ENCODE results near the gene FYCO1.

Gene FYCO1

GRCh38 chr3:45968149-45968548 is 27.5 kb downstream of the FYCO1 start:
- H3K9ac ChIP-seq (ENCODE audit: low read depth, low read length, poor library complexity, severe bottlenecking), result no peak overlapping the region
- no peaks in the 10 kb centered on the region for H4K20me1 ChIP-seq (ENCODE audit: insufficient read depth, low read length, poor library complexity, severe bottlenecking)
- peaks cover 26% of the 10 kb centered on the region for H3K4me1 ChIP-seq (ENCODE audit: insufficient read depth, low read length, poor library complexity, severe bottlenecking)
- no peaks in the 10 kb centered on the region for H3K27me3 ChIP-seq (ENCODE audit: insufficient read depth, low read length, poor library complexity, severe bottlenecking)
- H3K36me3 ChIP-seq (ENCODE audit: insufficient read depth, low read length), result peaks cover 48% of the 10 kb centered on the region; the same call in 1 of the 2 replicates
- no peaks in the 10 kb centered on the region for H3K9me3 ChIP-seq (ENCODE audit: insufficient read depth, low read depth, low read length)
- H3K4me3 ChIP-seq (ENCODE audit: low read length, poor library complexity, severe bottlenecking), result no peak overlapping the region
- H3K4me2 ChIP-seq (ENCODE audit: low read depth, low read length, poor library complexity, severe bottlenecking), result no peak overlapping the region
- no peaks in the 10 kb centered on the region for H3K79me2 ChIP-seq (ENCODE audit: insufficient read depth, low read length)
- no peaks in the 10 kb centered on the region for H3K9me2 ChIP-seq (replicated peaks; ENCODE audit: low read depth, low read length)
- H2AFZ ChIP-seq (ENCODE audit: low read length), result no peak overlapping the region
- TF ChIP-seq EZH2phosphoT487 (IDR thresholded peaks at IDR 0.05; ENCODE audit: borderline replicate concordance) (no peak), CTCF (conservative IDR thresholded peaks at IDR 0.05; ENCODE audit: low read length) (no peak)
- no peaks in the 10 kb centered on the region for H3F3A ChIP-seq (ENCODE audit: low read depth)

GRCh38 chr3:45967724-45968123 is 27.9 kb downstream of the FYCO1 start:
- H3K36me3 ChIP-seq (ENCODE audit: insufficient read depth, low read length), result peaks cover 53% of the 10 kb centered on the region; the same call in 1 of the 2 replicates
- no peak overlapping the region for H3K4me3 ChIP-seq (ENCODE audit: low read length, poor library complexity, severe bottlenecking)
- no peaks in the 10 kb centered on the region for H3K9me3 ChIP-seq (ENCODE audit: insufficient read depth, low read depth, low read length)
- H3K9ac ChIP-seq (ENCODE audit: low read depth, low read length, poor library complexity, severe bottlenecking), result no peak overlapping the region
- no peak overlapping the region for H3K4me2 ChIP-seq (ENCODE audit: low read depth, low read length, poor library complexity, severe bottlenecking)
- H3K79me2 ChIP-seq (ENCODE audit: insufficient read depth, low read length), result no peaks in the 10 kb centered on the region
- H3K27me3 ChIP-seq (ENCODE audit: insufficient read depth, low read length, poor library complexity, severe bottlenecking), result no peaks in the 10 kb centered on the region
- H2AFZ ChIP-seq (ENCODE audit: low read length), result no peak overlapping the region
- no peaks in the 10 kb centered on the region for H4K20me1 ChIP-seq (ENCODE audit: insufficient read depth, low read length, poor library complexity, severe bottlenecking)
- no peak for TF ChIP-seq EZH2phosphoT487 (IDR thresholded peaks at IDR 0.05; ENCODE audit: borderline replicate concordance)
- TF ChIP-seq CTCF (conservative IDR thresholded peaks at IDR 0.05; ENCODE audit: low read length), result no peak
- peaks cover 22% of the 10 kb centered on the region for H3K4me1 ChIP-seq (ENCODE audit: insufficient read depth, low read length, poor library complexity, severe bottlenecking)
- H3F3A ChIP-seq (ENCODE audit: low read depth), result no peaks in the 10 kb centered on the region
- H3K9me2 ChIP-seq (replicated peaks; ENCODE audit: low read depth, low read length), result no peaks in the 10 kb centered on the region

- Histone ChIP-seq H3K4me1 (ENCODE audit: insufficient read depth, low read length, poor library complexity, severe bottlenecking) (peaks cover 16% of the 10 kb centered on the region), H3K27me3 (ENCODE audit: insufficient read depth, low read length, poor library complexity, severe bottlenecking) (no peaks in the 10 kb centered on the region), H3F3A (ENCODE audit: low read depth) (no peaks in the 10 kb centered on the region), H4K20me1 (ENCODE audit: insufficient read depth, low read length, poor library complexity, severe bottlenecking) (no peaks in the 10 kb centered on the region), H3K9me3 (ENCODE audit: insufficient read depth, low read depth, low read length) (no peaks in the 10 kb centered on the region), H2AFZ (ENCODE audit: low read length) (no peak overlapping the region), H3K79me2 (ENCODE audit: insufficient read depth, low read length) (no peaks in the 10 kb centered on the region), H3K9me2 (replicated peaks; ENCODE audit: low read depth, low read length) (no peaks in the 10 kb centered on the region), H3K4me3 (ENCODE audit: low read length, poor library complexity, severe bottlenecking) (no peak overlapping the region), H3K9ac (ENCODE audit: low read depth, low read length, poor library complexity, severe bottlenecking) (no peak overlapping the region), H3K4me2 (ENCODE audit: low read depth, low read length, poor library complexity, severe bottlenecking) (no peak overlapping the region), H3K36me3 (ENCODE audit: insufficient read depth, low read length) (peaks cover 59% of the 10 kb centered on the region; the same call in 1 of the 2 replicates)
- TF ChIP-seq CTCF (conservative IDR thresholded peaks at IDR 0.05; ENCODE audit: low read length) (no peak), EZH2phosphoT487 (IDR thresholded peaks at IDR 0.05; ENCODE audit: borderline replicate concordance) (no peak)
Measured at GRCh38 chr3:45966950-45967640, 28.5 kb downstream of the FYCO1 start.
